OCI-LY7 (cell line): ENCODE measurements around the gene AATK. TPM values are rescaled to one million over a fixed set of nuclear protein-coding genes. Genes with fewer than 3 reads are reported as not detected.

Source experiments
- BruUV-seq: library from RNA; stranded (reverse); fragments of 400-500 nt; replicated peaks from 2 replicates; lab custom pipeline; 2021; lab: Mats Ljungman, UMichigan
- CTCF ChIA-PET: fragments of 300-600 bp; sonication (Branson Sonifier 250); formaldehyde crosslinking; loops from one replicate; lab custom pipeline; 2022; ENCODE audit warnings: antibody characterized with exemption; ENCODE audit not compliant: unreplicated experiment; lab: Charles Lee
- POLR2A ChIA-PET: fragments of 300-600 bp; sonication (Branson Sonifier 250); formaldehyde crosslinking; loops from one replicate; lab custom pipeline; 2022; ENCODE audit warnings: antibody characterized with exemption; lab: Charles Lee
- DNase-seq: peaks from one replicate; pipeline ENCODE4 v3.0.0-alpha.2; 2015; ENCODE audit warnings: low spot score
- H2AFZ ChIP-seq: fragments of 200-600 bp; sonication (generic), shearing (Covaris generic); 2 replicates; pipeline ENCODE4 v1.6.1; 2014; ENCODE audit warnings: mild to moderate bottlenecking, antibody characterized with exemption, low read length, moderate library complexity
- H3K27ac ChIP-seq: fragments of 200-600 bp; sonication (generic); 2 replicates; pipeline ENCODE4 v1.5.1; 2014; ENCODE audit warnings: mixed run types, low read depth, mild to moderate bottlenecking, moderate library complexity, low read length, inconsistent platforms; ENCODE audit not compliant: poor library complexity, severe bottlenecking
- H3K36me3 ChIP-seq: fragments of 200-600 bp; sonication (generic); 2 replicates; pipeline ENCODE4 v1.6.1; 2014; ENCODE audit warnings: mild to moderate bottlenecking, antibody characterized with exemption, low read length, moderate library complexity, mixed read lengths; ENCODE audit not compliant: insufficient read depth
- H3K4me1 ChIP-seq: fragments of 200-600 bp; sonication (generic); 2 replicates; pipeline ENCODE4 v1.5.1; 2014; ENCODE audit warnings: mild to moderate bottlenecking, low read length; ENCODE audit not compliant: insufficient read depth, poor library complexity, severe bottlenecking
- H3K4me2 ChIP-seq: fragments of 200-600 bp; sonication (generic); 2 replicates; pipeline ENCODE4 v1.6.1; 2014; ENCODE audit warnings: mild to moderate bottlenecking, low read length
- H3K4me3 ChIP-seq: fragments of 200-600 bp; sonication (generic); 2 replicates; pipeline ENCODE4 v1.5.1; 2014; ENCODE audit warnings: mild to moderate bottlenecking, low read depth, low read length; ENCODE audit not compliant: poor library complexity, severe bottlenecking
- H3K79me2 ChIP-seq: fragments of 200-600 bp; sonication (generic); 2 replicates; pipeline ENCODE4 v1.6.1; 2016; ENCODE audit warnings: low read depth, mild to moderate bottlenecking, low read length, moderate library complexity, mixed read lengths; ENCODE audit not compliant: insufficient read depth
- H3K9me2 ChIP-seq: fragments of 200-600 bp; sonication (generic); 2 replicates; pipeline ENCODE4 v1.6.1; 2016; ENCODE audit warnings: mild to moderate bottlenecking, low read length, mixed read lengths; ENCODE audit not compliant: insufficient read depth
- H3K9me3 ChIP-seq: fragments of 200-600 bp; sonication (generic); 2 replicates; pipeline ENCODE4 v1.6.1; 2014; ENCODE audit warnings: mild to moderate bottlenecking, mixed run types, low read length, mixed read lengths
- H4K20me1 ChIP-seq: fragments of 200-600 bp; sonication (generic); 2 replicates; pipeline ENCODE4 v1.6.1; 2014; ENCODE audit warnings: mild to moderate bottlenecking, antibody characterized with exemption, low read length, moderate library complexity, mixed read lengths; ENCODE audit not compliant: insufficient read depth
- EZH2phosphoT487 ChIP-seq: fragments of 200-600 bp; sonication (generic); IDR thresholded peaks from 2 replicates; pipeline ENCODE4 v1.6.1; 2018; ENCODE audit warnings: low read depth, borderline replicate concordance, mild to moderate bottlenecking, mixed run types, antibody characterized with exemption, low read length, moderate library complexity, mixed read lengths
- intact Hi-C: fragments of 100-400 bp; cut with micrococcal nuclease; formaldehyde crosslinking; loops from one replicate; pipeline ENCODE4 v1.10.0; 2022; ENCODE audit not compliant: unreplicated experiment
- total RNA-seq, 2 experiments: library from RNA; depleted of rRNA in 1 of 2; stranded (reverse); fragments of >200 nt in 1 of 2; shearing (Covaris generic) in 1 of 2; gene quantifications; 2 replicates each; pipeline ENCODE4 v1.2.3, GENCODE V29; 2014 to 2022
- TF ChIP-seq, protein P1 (sequence below): fragments of 200-600 bp; sonication (generic); conservative IDR thresholded peaks from 2 replicates; pipeline ENCODE4 v1.5.1; 2014; ENCODE audit warnings: mild to moderate bottlenecking, antibody characterized with exemption, low read length, moderate library complexity, mixed read lengths

The AATK gene
- total RNA-seq, 2 experiments from 2014 or later = 0.03 TPM; not detected in 1

DNA sequence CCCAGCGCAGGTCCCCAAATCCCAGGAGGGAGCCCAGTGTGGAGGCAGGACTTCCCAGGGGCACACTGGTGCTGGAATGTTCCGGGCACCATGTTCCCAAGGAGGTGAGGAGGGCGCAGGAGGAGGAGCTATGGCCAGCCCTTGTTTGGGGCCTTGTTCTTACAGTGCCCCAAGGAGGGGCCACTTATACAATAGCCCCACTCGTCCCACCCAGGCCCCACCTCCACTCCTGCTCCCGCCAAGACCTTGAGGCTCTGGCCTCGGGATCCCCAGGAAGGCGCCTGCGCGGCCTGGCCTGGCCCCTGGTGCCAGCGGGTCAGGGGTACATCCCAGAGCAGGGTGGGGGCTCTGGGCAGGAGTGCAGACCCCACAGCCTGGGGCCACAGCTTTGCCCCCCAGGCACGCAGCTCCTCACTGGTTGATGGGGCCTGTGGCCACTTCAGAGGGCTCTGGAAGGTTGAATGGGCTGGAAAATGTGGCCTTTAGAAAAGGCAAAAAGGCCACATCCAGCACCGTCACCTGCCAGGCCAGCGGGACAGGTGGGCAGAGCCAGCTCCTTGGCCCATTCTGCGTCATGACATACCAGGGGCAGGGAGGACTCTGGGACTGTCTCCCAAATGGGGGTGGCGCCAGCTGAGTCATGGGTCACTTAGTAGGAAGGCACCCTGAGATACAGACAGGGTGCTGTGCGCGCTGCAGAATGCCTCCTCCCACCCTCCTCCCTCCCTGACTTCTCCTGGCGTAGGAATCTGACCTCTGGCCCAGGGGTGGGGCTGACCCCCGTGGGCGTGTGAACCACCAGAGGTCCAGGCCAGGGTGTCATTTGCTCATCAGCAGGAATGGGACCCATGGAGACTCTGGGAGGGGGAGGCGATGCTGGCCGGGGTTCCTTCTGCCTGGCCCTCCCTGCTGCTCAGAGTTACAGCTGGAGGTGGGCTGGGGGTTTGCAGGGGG, 33.0 kb downstream of the AATK start:
- Histone ChIP-seq H3K4me3 (no peak overlapping the region), H3K9me2 (no peaks in the 10 kb centered on the region), H4K20me1 (no peaks in the 10 kb centered on the region), H3K79me2 (no peaks in the 10 kb centered on the region), H3K9me3 (no peaks in the 10 kb centered on the region), H3K36me3 (no peaks in the 10 kb centered on the region), H3K4me2 (no peak overlapping the region), H2AFZ (no peak overlapping the region), H3K27ac (no peak overlapping the region), H3K4me1 (no peaks in the 10 kb centered on the region)
- no TSS peak for BruUV-seq
- intact Hi-C loops = no loop called here
- TF ChIP-seq EZH2phosphoT487 = no peak
- TF ChIP-seq, protein P1, sequence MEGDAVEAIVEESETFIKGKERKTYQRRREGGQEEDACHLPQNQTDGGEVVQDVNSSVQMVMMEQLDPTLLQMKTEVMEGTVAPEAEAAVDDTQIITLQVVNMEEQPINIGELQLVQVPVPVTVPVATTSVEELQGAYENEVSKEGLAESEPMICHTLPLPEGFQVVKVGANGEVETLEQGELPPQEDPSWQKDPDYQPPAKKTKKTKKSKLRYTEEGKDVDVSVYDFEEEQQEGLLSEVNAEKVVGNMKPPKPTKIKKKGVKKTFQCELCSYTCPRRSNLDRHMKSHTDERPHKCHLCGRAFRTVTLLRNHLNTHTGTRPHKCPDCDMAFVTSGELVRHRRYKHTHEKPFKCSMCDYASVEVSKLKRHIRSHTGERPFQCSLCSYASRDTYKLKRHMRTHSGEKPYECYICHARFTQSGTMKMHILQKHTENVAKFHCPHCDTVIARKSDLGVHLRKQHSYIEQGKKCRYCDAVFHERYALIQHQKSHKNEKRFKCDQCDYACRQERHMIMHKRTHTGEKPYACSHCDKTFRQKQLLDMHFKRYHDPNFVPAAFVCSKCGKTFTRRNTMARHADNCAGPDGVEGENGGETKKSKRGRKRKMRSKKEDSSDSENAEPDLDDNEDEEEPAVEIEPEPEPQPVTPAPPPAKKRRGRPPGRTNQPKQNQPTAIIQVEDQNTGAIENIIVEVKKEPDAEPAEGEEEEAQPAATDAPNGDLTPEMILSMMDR = no peak
- CTCF ChIA-PET = no interaction called here
- POLR2A ChIA-PET = no interaction called here
- no peak for DNase-seq

DNA sequence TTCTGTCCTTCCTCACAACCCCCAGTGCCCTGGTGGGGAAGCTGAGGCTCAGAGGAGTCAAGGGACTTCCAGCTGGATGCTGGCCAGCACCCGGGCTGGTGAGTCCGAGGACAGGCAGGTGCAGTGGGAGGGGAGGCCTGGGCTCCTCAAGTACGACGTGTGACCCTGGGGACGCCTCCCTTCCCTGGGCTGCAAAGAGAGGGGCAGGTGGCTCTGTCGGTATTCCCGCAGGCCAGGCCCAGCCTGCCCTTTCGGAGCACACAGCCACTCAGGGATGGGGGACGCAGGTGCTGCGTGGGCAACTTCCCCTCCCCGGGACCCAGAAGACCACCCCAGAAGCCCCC, 33.9 kb downstream of the AATK start:
- no peak overlapping the region for H3K4me3 ChIP-seq
- H3K36me3 ChIP-seq = no peaks in the 10 kb centered on the region
- H3K27ac ChIP-seq = no peak overlapping the region
- CTCF ChIA-PET = no interaction called here
- H3K79me2 ChIP-seq = no peaks in the 10 kb centered on the region
- H4K20me1 ChIP-seq = no peaks in the 10 kb centered on the region
- no peak for DNase-seq
- no peaks in the 10 kb centered on the region for H3K9me2 ChIP-seq
- no peaks in the 10 kb centered on the region for H3K4me1 ChIP-seq
- POLR2A ChIA-PET = no interaction called here
- no TSS peak for BruUV-seq
- no peak overlapping the region for H3K4me2 ChIP-seq
- H3K9me3 ChIP-seq = no peaks in the 10 kb centered on the region
- intact Hi-C loops = no loop called here
- H2AFZ ChIP-seq = no peak overlapping the region
- TF ChIP-seq EZH2phosphoT487 = no peak
- TF ChIP-seq, protein P1 = no peak
